ENCODE data around the gene ZBTB40.

ZBTB40 gene

GRCh38 chr1:22443332-22443731, 8.3 kb upstream of the ZBTB40 start:
- no peak overlapping the region for H3K4me3 ChIP-seq (replicated peaks; ENCODE audit: low read depth, low read length)
- DNase-seq (ENCODE audit: low read depth), result no peak
- TF ChIP-seq CTCF (IDR thresholded peaks at IDR 0.05; ENCODE audit: low read length, missing control alignments), result no peak

- H3K4me3 ChIP-seq (replicated peaks; ENCODE audit: low read depth, low read length), result no peak overlapping the region
- TF ChIP-seq CTCF (IDR thresholded peaks at IDR 0.05; ENCODE audit: low read length, missing control alignments), result no peak
- no peak for DNase-seq (ENCODE audit: low read depth)
These were observed 6.8 kb upstream of the ZBTB40 start for GRCh38 chr1:22444856-22445255.

- no peak overlapping the region for H3K4me3 ChIP-seq (replicated peaks; ENCODE audit: low read depth, low read length)
- TF ChIP-seq CTCF (IDR thresholded peaks at IDR 0.05; ENCODE audit: low read length, missing control alignments), result no peak
- DNase-seq (ENCODE audit: low read depth), result peak; percentile 49
These were observed 4.0 kb upstream of the ZBTB40 start for GRCh38 chr1:22447621-22448111.

GRCh38 chr1:22449636-22450035, 2.0 kb upstream of the ZBTB40 start:
- no peak for TF ChIP-seq CTCF (IDR thresholded peaks at IDR 0.05; ENCODE audit: low read length, missing control alignments)
- H3K4me3 ChIP-seq (replicated peaks; ENCODE audit: low read depth, low read length), result no peak overlapping the region
- no peak for DNase-seq (ENCODE audit: low read depth)

GRCh38 chr1:22450351-22451021, 1.2 kb upstream of the ZBTB40 start:
- DNase-seq (ENCODE audit: low read depth), result no peak
- no peak for TF ChIP-seq CTCF (IDR thresholded peaks at IDR 0.05; ENCODE audit: low read length, missing control alignments)
- no peak overlapping the region for H3K4me3 ChIP-seq (replicated peaks; ENCODE audit: low read depth, low read length)

- peak; percentile 5 for TF ChIP-seq CTCF (IDR thresholded peaks at IDR 0.05; ENCODE audit: low read length, missing control alignments)
- DNase-seq (ENCODE audit: low read depth), result peak; percentile 60
- H3K4me3 ChIP-seq (replicated peaks; ENCODE audit: low read depth, low read length), result peak overlapping the region; percentile 87
These were observed 868 bp downstream of the ZBTB40 start for GRCh38 chr1:22452481-22452957.

GRCh38 chr1:22453181-22453580, 1.5 kb downstream of the ZBTB40 start:
- TF ChIP-seq CTCF (IDR thresholded peaks at IDR 0.05; ENCODE audit: low read length, missing control alignments), result no peak
- no peak for DNase-seq (ENCODE audit: low read depth)
- peak overlapping the region; percentile 87 for H3K4me3 ChIP-seq (replicated peaks; ENCODE audit: low read depth, low read length)

All from fibroblast of pulmonary artery (primary cell).